Mesenchymal stem cell (in vitro differentiated cells and primary cell): ENCODE measurements around the gene RNF17.

ENCODE experiments used
- DNase-seq: peaks from one replicate; pipeline ENCODE4 v3.0.0-alpha.2; 2013
- H2AFZ ChIP-seq: one replicate; pipeline ENCODE4 v1.6.1; 2013; ENCODE audit warnings: low read depth, mild to moderate bottlenecking, control low read depth, inconsistent platforms, low read length, moderate library complexity
- H2AK5ac ChIP-seq: 2 replicates; pipeline ENCODE4 v1.6.1; 2013; ENCODE audit warnings: low read length, moderate library complexity, mild to moderate bottlenecking, inconsistent platforms; ENCODE audit not compliant: severe bottlenecking
- H2BK120ac ChIP-seq: one replicate; pipeline ENCODE4 v1.6.1; 2013; ENCODE audit warnings: low read depth, mild to moderate bottlenecking, inconsistent platforms, low read length, moderate library complexity
- H2BK12ac ChIP-seq, 2 experiments: one replicate each; pipeline ENCODE4 v1.6.1; 2013; ENCODE audit warnings: inconsistent platforms in 2 of 2, low read length in 2 of 2, mild to moderate bottlenecking in 2 of 2, moderate library complexity in 2 of 2, control low read depth in 1 of 2
- H2BK15ac ChIP-seq: one replicate; pipeline ENCODE4 v1.6.1; 2013; ENCODE audit warnings: mild to moderate bottlenecking, low read depth, inconsistent platforms; ENCODE audit not compliant: poor library complexity, severe bottlenecking
- H2BK5ac ChIP-seq: 2 replicates; pipeline ENCODE4 v1.6.1; 2013; ENCODE audit warnings: low read depth, mild to moderate bottlenecking, low read length, control low read depth, inconsistent platforms; ENCODE audit not compliant: poor library complexity, severe bottlenecking
- H3K14ac ChIP-seq, 2 experiments: one replicate each; pipeline ENCODE4 v1.6.1; 2013; ENCODE audit warnings: inconsistent platforms in 2 of 2, low read length in 2 of 2, control low read depth in 1 of 2, mild to moderate bottlenecking in 1 of 2, moderate library complexity in 1 of 2
- H3K18ac ChIP-seq, 2 experiments: one replicate each; pipeline ENCODE4 v1.6.1; 2013; ENCODE audit warnings: inconsistent platforms in 2 of 2, low read length in 2 of 2, control low read depth in 1 of 2, low read depth in 1 of 2, mild to moderate bottlenecking in 1 of 2
- H3K23ac ChIP-seq, 2 experiments: one replicate each; pipeline ENCODE4 v1.6.1; 2013; ENCODE audit warnings: inconsistent platforms in 2 of 2, low read length in 2 of 2, mild to moderate bottlenecking in 2 of 2, moderate library complexity in 2 of 2, control low read depth in 1 of 2
- H3K27ac ChIP-seq: 2 replicates; pipeline ENCODE4 v1.5.1; 2013; ENCODE audit warnings: mild to moderate bottlenecking, moderate library complexity, low read length, control low read depth, inconsistent platforms; ENCODE audit not compliant: poor library complexity, severe bottlenecking
- H3K27me3 ChIP-seq, 2 experiments: 2 replicates each; pipeline versions ENCODE4 v1.6.1 to v1.7.0; 2013; ENCODE audit warnings: low read length in 2 of 2, mild to moderate bottlenecking in 2 of 2, moderate library complexity in 2 of 2, control low read depth in 1 of 2, inconsistent platforms in 1 of 2; ENCODE audit not compliant: control insufficient read depth in 1 of 2, insufficient read depth in 1 of 2
- H3K36me3 ChIP-seq, 2 experiments: 2 replicates each; pipeline versions ENCODE4 v1.6.1 to v1.7.0; 2013; ENCODE audit warnings: low read length in 2 of 2, control low read depth in 1 of 2, inconsistent platforms in 1 of 2, low read depth in 1 of 2, mild to moderate bottlenecking in 1 of 2; ENCODE audit not compliant: insufficient read depth in 2 of 2, control insufficient read depth in 1 of 2
- H3K4ac ChIP-seq, 2 experiments: one replicate each; pipeline ENCODE4 v1.6.1; 2013; ENCODE audit warnings: inconsistent platforms in 2 of 2, low read length in 2 of 2, mild to moderate bottlenecking in 2 of 2, moderate library complexity in 2 of 2, control low read depth in 1 of 2, low read depth in 1 of 2
- H3K4me1 ChIP-seq: 2 replicates; pipeline ENCODE4 v1.6.1; 2013; ENCODE audit warnings: low read depth, low read length, control low read depth; ENCODE audit not compliant: control insufficient read depth, insufficient read depth
- H3K4me2 ChIP-seq: 2 replicates; pipeline ENCODE4 v1.6.1; 2013; ENCODE audit warnings: low read length, mild to moderate bottlenecking, inconsistent platforms; ENCODE audit not compliant: poor library complexity, severe bottlenecking
- H3K4me3 ChIP-seq, 2 experiments: 2 replicates each; pipeline versions ENCODE4 v1.5.1 to v1.7.0; 2013; ENCODE audit warnings: low read length in 2 of 2, mild to moderate bottlenecking in 2 of 2, control low read depth in 1 of 2, low read depth in 1 of 2; ENCODE audit not compliant: insufficient read depth in 1 of 2
- H3K79me1 ChIP-seq: replicated peaks from 2 replicates; pipeline ENCODE4 v1.6.1; 2013; ENCODE audit warnings: mild to moderate bottlenecking, control low read depth, low read length, inconsistent platforms; ENCODE audit not compliant: poor library complexity, severe bottlenecking
- H3K9ac ChIP-seq: 2 replicates; pipeline ENCODE4 v1.7.0; 2013; ENCODE audit warnings: mild to moderate bottlenecking, low read length, moderate library complexity
- H3K9me3 ChIP-seq: 2 replicates; pipeline ENCODE4 v1.7.0; 2013; ENCODE audit warnings: mild to moderate bottlenecking, low read length; ENCODE audit not compliant: control insufficient read depth
- H4K8ac ChIP-seq: one replicate; pipeline ENCODE4 v1.6.1; 2013; ENCODE audit warnings: inconsistent platforms, mild to moderate bottlenecking, low read length, moderate library complexity
- H4K91ac ChIP-seq: one replicate; pipeline ENCODE4 v1.6.1; 2013; ENCODE audit warnings: mild to moderate bottlenecking, low read length, inconsistent platforms
- WGBS: methylation state at CpG from one replicate; pipeline ENCODE4 v1.1.7; 2013; ENCODE audit warnings: mixed read lengths; 5-methylcytosine and 5-hydroxymethylcytosine counted together

Gene RNF17

GRCh38 chr13:24737042-24737441 is 26.9 kb upstream of the RNF17 start:
- Histone ChIP-seq H4K8ac (no peak overlapping the region), H3K4ac (no peak overlapping the region), H3K4me1 (no peaks in the 10 kb centered on the region), H3K27me3 (peaks cover 0 to 12% of the 10 kb centered on the region in 2 experiments), H2AFZ (no peak overlapping the region), H3K18ac (no peak overlapping the region), H3K36me3 (no peaks in the 10 kb centered on the region), H4K91ac (no peak overlapping the region), H2AK5ac (no peak overlapping the region), H3K79me1 (no peaks in the 10 kb centered on the region), H3K9me3 (no peaks in the 10 kb centered on the region), H3K23ac (no peak overlapping the region), H3K4me2 (no peak overlapping the region), H3K4me3 (no peak overlapping the region), H3K27ac (no peak overlapping the region), H2BK120ac (no peak overlapping the region), H2BK5ac (no peak overlapping the region), H2BK12ac (no peak overlapping the region), H2BK15ac (no peak overlapping the region), H3K9ac (no peak overlapping the region), H3K14ac (no peak overlapping the region)
- WGBS: 77% methylated on average over 5 of the region's 6 CpGs
- no peak for DNase-seq

DNA sequence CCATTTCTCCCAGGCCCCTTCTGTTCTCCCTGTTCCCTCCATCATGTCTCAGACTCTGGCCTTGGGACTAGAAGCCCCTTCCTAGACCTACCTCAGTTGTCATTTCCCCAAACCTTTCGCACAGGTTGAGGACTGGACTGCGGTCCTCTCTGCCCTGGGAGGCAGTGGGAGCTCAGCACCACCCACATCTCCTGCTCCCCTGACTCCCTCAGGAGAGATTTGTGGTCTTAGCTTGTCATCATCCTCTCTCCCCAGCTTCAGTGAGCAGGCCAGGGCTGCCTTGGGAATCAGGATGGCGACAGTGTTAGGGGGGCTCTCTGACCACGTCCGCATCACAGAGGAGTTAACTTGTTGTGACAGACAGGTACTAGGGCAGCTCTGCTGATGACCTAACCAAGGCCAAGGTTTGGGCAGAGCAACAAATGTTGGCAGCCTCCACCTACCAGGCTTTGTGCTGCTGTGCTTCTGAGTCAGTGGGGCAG is 25.6 kb upstream of the RNF17 start:
- Histone ChIP-seq H3K4me3 (no peak overlapping the region), H3K18ac (no peak overlapping the region), H3K36me3 (no peaks in the 10 kb centered on the region), H3K4ac (no peak overlapping the region), H3K9ac (no peak overlapping the region), H4K8ac (no peak overlapping the region), H3K79me1 (no peaks in the 10 kb centered on the region), H3K4me2 (no peak overlapping the region), H2BK15ac (no peak overlapping the region), H3K23ac (no peak overlapping the region), H2BK120ac (no peak overlapping the region), H4K91ac (no peak overlapping the region), H2BK12ac (no peak overlapping the region), H2BK5ac (no peak overlapping the region), H3K4me1 (no peaks in the 10 kb centered on the region), H3K27ac (no peak overlapping the region), H2AK5ac (no peak overlapping the region), H2AFZ (no peak overlapping the region), H3K14ac (no peak overlapping the region), H3K27me3 (peaks cover 9 to 22% of the 10 kb centered on the region in 2 experiments), H3K9me3 (no peaks in the 10 kb centered on the region)
- 97% methylated on average over 5 of the region's 5 CpGs for WGBS
- DNase-seq: no peak

GRCh38 chr13:24740014-24740890 is 23.7 kb upstream of the RNF17 start:
- no peak for DNase-seq
- 82% methylated on average over 12 of the region's 12 CpGs for WGBS
- Histone ChIP-seq H3K4me3 (no peak overlapping the region), H3K23ac (no peak overlapping the region), H3K4me1 (no peaks in the 10 kb centered on the region), H3K18ac (no peak overlapping the region), H2AFZ (no peak overlapping the region), H4K8ac (no peak overlapping the region), H3K4me2 (no peak overlapping the region), H2BK15ac (no peak overlapping the region), H3K4ac (no peak overlapping the region), H3K27me3 (peaks cover 27 to 38% of the 10 kb centered on the region in 2 experiments), H2AK5ac (no peak overlapping the region), H3K9ac (no peak overlapping the region), H2BK120ac (no peak overlapping the region), H3K9me3 (no peaks in the 10 kb centered on the region), H2BK12ac (no peak overlapping the region), H3K36me3 (no peaks in the 10 kb centered on the region), H3K79me1 (no peaks in the 10 kb centered on the region), H3K14ac (no peak overlapping the region), H4K91ac (no peak overlapping the region), H3K27ac (no peak overlapping the region), H2BK5ac (no peak overlapping the region)

GRCh38 chr13:24741016-24741662 is 22.8 kb upstream of the RNF17 start:
- no peak overlapping the region for H2AFZ ChIP-seq
- no peak overlapping the region for H3K4me3 ChIP-seq
- no peak overlapping the region for H2BK12ac ChIP-seq
- peaks cover 2% of the 10 kb centered on the region for H3K4me1 ChIP-seq
- no peak overlapping the region for H4K8ac ChIP-seq
- no peak overlapping the region for H3K23ac ChIP-seq
- H3K14ac ChIP-seq: no peak overlapping the region
- H3K27ac ChIP-seq: no peak overlapping the region
- no peaks in the 10 kb centered on the region for H3K36me3 ChIP-seq
- peaks cover 33 to 47% of the 10 kb centered on the region in 2 experiments for H3K27me3 ChIP-seq
- no peaks in the 10 kb centered on the region for H3K9me3 ChIP-seq
- no peak overlapping the region for H3K18ac ChIP-seq
- no peak overlapping the region for H3K9ac ChIP-seq
- no peak overlapping the region for H2BK15ac ChIP-seq
- H3K4me2 ChIP-seq: no peak overlapping the region
- no peak overlapping the region for H4K91ac ChIP-seq
- H2AK5ac ChIP-seq: no peak overlapping the region
- WGBS: 77% methylated on average over 6 of the region's 11 CpGs
- no peak overlapping the region for H2BK120ac ChIP-seq
- H3K79me1 ChIP-seq: no peaks in the 10 kb centered on the region
- DNase-seq: no peak
- H3K4ac ChIP-seq: no peak overlapping the region
- no peak overlapping the region for H2BK5ac ChIP-seq
